Liver (tissue), 3 donors: ENCODE results near the gene POU6F2.

Experiments used
- GABPA ChIP-seq, 2 donors: IDR thresholded peaks in 1 of 2; conservative IDR thresholded peaks in 1 of 2; 2 replicates each; pipeline ENCODE4 v1.6.1; 2016; ENCODE audit warnings: antibody characterized with exemption in 2 of 2, mild to moderate bottlenecking in 1 of 2, moderate library complexity in 1 of 2
- JUND ChIP-seq, 2 donors: IDR thresholded peaks; 2 replicates each; pipeline ENCODE4 v1.6.1; 2016; ENCODE audit warnings: antibody characterized with exemption in 2 of 2
- RXRA ChIP-seq, 2 donors: IDR thresholded peaks; 2 replicates each; pipeline ENCODE4 v1.6.1; 2017 to 2018; ENCODE audit warnings: antibody characterized with exemption in 2 of 2, mild to moderate bottlenecking in 1 of 2
- TAF1 ChIP-seq: conservative IDR thresholded peaks from 2 replicates; pipeline ENCODE4 v1.6.1; 2016; ENCODE audit warnings: antibody characterized with exemption, mild to moderate bottlenecking
- TF ChIP-seq, protein P1 (sequence below): fragments of 150-350 bp; IDR thresholded peaks from 2 replicates; pipeline ENCODE4 v1.5.1; 2017; ENCODE audit warnings: improper control_type of control experiment, low read depth, low read length; ENCODE audit not compliant: missing input control
- TF ChIP-seq, protein P2 (sequence below): IDR thresholded peaks from 2 replicates; pipeline ENCODE4 v1.6.1; 2016; ENCODE audit warnings: antibody characterized with exemption
- donor health status: healthy.
- donor health status: healthy.

DNA sequence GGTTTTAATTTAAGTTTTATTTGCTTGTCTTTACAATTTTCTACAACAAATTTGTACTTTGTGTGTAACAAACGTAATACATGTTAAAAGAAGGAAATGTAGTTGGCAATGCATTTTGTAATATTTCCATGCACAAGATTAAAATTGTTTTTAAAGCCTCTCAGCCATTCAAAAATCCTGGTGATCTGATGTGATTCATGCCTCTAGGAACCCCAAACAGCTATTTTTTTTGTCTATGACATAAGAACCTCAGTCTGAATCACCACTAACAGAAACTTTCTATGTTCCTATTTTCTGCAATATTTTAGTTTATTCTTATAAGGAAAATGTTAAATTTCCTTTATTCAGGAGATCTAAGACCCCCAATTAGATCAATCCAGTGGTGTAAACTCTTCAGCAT, 405.4 kb downstream of the POU6F2 start:
- TF ChIP-seq, protein P1, sequence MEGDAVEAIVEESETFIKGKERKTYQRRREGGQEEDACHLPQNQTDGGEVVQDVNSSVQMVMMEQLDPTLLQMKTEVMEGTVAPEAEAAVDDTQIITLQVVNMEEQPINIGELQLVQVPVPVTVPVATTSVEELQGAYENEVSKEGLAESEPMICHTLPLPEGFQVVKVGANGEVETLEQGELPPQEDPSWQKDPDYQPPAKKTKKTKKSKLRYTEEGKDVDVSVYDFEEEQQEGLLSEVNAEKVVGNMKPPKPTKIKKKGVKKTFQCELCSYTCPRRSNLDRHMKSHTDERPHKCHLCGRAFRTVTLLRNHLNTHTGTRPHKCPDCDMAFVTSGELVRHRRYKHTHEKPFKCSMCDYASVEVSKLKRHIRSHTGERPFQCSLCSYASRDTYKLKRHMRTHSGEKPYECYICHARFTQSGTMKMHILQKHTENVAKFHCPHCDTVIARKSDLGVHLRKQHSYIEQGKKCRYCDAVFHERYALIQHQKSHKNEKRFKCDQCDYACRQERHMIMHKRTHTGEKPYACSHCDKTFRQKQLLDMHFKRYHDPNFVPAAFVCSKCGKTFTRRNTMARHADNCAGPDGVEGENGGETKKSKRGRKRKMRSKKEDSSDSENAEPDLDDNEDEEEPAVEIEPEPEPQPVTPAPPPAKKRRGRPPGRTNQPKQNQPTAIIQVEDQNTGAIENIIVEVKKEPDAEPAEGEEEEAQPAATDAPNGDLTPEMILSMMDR: no peak
- no peak for TF ChIP-seq RXRA (IDR thresholded peaks at IDR 0.05)
- TF ChIP-seq TAF1: no peak
- TF ChIP-seq GABPA (IDR thresholded peaks at IDR 0.05 in 1 of 2, conservative IDR thresholded peaks at IDR 0.05 in 1 of 2): no peak
- TF ChIP-seq JUND (IDR thresholded peaks at IDR 0.05): no peak
- TF ChIP-seq, protein P2, sequence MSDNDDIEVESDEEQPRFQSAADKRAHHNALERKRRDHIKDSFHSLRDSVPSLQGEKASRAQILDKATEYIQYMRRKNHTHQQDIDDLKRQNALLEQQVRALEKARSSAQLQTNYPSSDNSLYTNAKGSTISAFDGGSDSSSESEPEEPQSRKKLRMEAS: no peak
